HL-60 (cell line): ENCODE results near the gene FGF14.

ENCODE experiments used
- POLR2AphosphoS5 ChIP-seq: IDR thresholded peaks from 2 replicates; pipeline ENCODE4 v1.6.1; 2012; ENCODE audit warnings: low read depth
- TF ChIP-seq, protein P1 (sequence below): IDR thresholded peaks from one replicate; pipeline ENCODE4 v1.5.1; 2011; ENCODE audit warnings: low read length, control low read depth, inconsistent platforms; ENCODE audit not compliant: insufficient read depth

- TF ChIP-seq, protein P1, sequence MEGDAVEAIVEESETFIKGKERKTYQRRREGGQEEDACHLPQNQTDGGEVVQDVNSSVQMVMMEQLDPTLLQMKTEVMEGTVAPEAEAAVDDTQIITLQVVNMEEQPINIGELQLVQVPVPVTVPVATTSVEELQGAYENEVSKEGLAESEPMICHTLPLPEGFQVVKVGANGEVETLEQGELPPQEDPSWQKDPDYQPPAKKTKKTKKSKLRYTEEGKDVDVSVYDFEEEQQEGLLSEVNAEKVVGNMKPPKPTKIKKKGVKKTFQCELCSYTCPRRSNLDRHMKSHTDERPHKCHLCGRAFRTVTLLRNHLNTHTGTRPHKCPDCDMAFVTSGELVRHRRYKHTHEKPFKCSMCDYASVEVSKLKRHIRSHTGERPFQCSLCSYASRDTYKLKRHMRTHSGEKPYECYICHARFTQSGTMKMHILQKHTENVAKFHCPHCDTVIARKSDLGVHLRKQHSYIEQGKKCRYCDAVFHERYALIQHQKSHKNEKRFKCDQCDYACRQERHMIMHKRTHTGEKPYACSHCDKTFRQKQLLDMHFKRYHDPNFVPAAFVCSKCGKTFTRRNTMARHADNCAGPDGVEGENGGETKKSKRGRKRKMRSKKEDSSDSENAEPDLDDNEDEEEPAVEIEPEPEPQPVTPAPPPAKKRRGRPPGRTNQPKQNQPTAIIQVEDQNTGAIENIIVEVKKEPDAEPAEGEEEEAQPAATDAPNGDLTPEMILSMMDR = no peak
- TF ChIP-seq POLR2AphosphoS5 = no peak
These were observed 434.1 kb downstream of the FGF14 start for GRCh38 chr13:101967781-101968180.
